ENCODE data around the gene CTU1.

DNA sequence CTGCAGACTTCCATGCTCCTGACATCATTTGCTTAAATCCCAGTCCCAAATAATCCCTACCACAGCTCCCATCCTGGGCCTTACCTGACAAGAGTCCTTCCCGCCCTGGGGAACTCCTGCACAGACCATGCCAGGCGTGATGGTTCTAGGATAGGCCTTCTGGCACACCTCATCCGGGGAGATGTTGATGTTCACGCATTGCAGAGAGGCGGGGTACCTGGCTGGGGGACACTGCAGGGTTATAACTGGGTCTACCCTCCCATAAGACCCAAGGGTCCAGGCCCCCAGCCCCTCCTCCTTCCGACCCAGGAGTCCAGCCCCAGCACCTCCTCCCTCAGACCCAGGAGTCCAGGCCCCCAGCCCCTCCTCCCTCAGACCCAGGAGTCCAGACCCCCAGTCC lies 29.5 kb downstream of the CTU1 start:
- no peak for TF ChIP-seq CTCF (IDR thresholded peaks at IDR 0.05)
- no peak for TF ChIP-seq POLR2A (IDR thresholded peaks at IDR 0.05)
